NCI-H460 (cell line): ENCODE data around the gene PKIG. TPM values are rescaled to one million over a fixed set of nuclear protein-coding genes. Genes with fewer than 3 reads are reported as not detected.

Experiments
- DNase-seq: peaks from one replicate; pipeline ENCODE4 v3.0.0-alpha.2; 2016; ENCODE audit warnings: low read depth; ENCODE audit errors: extremely low read depth
- total RNA-seq: library from RNA; depleted of rRNA; stranded (reverse); fragments of >200 nt; shearing (Covaris generic); gene quantifications from 2 replicates; pipeline ENCODE4 v1.2.3, GENCODE V29; 2014

The PKIG gene
- total RNA-seq, 1 experiment from 2014 or later = 28.0 TPM

- DNase-seq = no peak
Observed at GRCh38 chr20:44594730-44595129, 12.4 kb downstream of the PKIG start.

GRCh38 chr20:44596010-44596409 lies 13.6 kb downstream of the PKIG start:
- DNase-seq = no peak

GRCh38 chr20:44596876-44597275 lies 14.5 kb downstream of the PKIG start:
- DNase-seq = no peak

GRCh38 chr20:44597516-44597915 lies 15.1 kb downstream of the PKIG start:
- DNase-seq = no peak

- DNase-seq = no peak
Observed at GRCh38 chr20:44597930-44598329, 15.6 kb downstream of the PKIG start.

- DNase-seq = no peak
Observed at GRCh38 chr20:44598423-44599305, 16.3 kb downstream of the PKIG start.

- no peak for DNase-seq
Observed at GRCh38 chr20:44599715-44600114, 17.3 kb downstream of the PKIG start.

- DNase-seq = no peak
Observed at GRCh38 chr20:44600301-44600700, 17.9 kb downstream of the PKIG start.

GRCh38 chr20:44600758-44601201 lies 18.4 kb downstream of the PKIG start:
- DNase-seq = no peak

- no peak for DNase-seq
Observed at GRCh38 chr20:44601236-44601671, 18.9 kb downstream of the PKIG start.

- no peak for DNase-seq
Observed at GRCh38 chr20:44601801-44602204, 19.4 kb downstream of the PKIG start.

GRCh38 chr20:44603327-44603726 lies 20.9 kb downstream of the PKIG start:
- no peak for DNase-seq

- no peak for DNase-seq
Observed at GRCh38 chr20:44606725-44607441, 24.5 kb downstream of the PKIG start.

- DNase-seq = no peak
Observed at GRCh38 chr20:44609006-44609515, 26.7 kb downstream of the PKIG start.

GRCh38 chr20:44609516-44610312 lies 27.3 kb downstream of the PKIG start:
- peak; percentile 87 for DNase-seq

- no peak for DNase-seq
Observed at GRCh38 chr20:44610313-44610962, 28.1 kb downstream of the PKIG start.

- no peak for DNase-seq
Observed at GRCh38 chr20:44613575-44613974, 31.2 kb downstream of the PKIG start.

- no peak for DNase-seq
Observed at GRCh38 chr20:44614525-44614924, 32.1 kb downstream of the PKIG start.

- no peak for DNase-seq
Observed at GRCh38 chr20:44615169-44615791, 32.9 kb downstream of the PKIG start.
